Activated CD4-positive, alpha-beta T cell treated with anti-CD3 and anti-CD28 coated beads, Interleukin-2, amount 50 U/mL, for 16 hours (primary cell): ENCODE results near the gene GIMD1.

Experiments used
- DNase-seq: peaks from one replicate; pipeline ENCODE4 v3.0.0-alpha.2; 2020

Gene GIMD1

DNA sequence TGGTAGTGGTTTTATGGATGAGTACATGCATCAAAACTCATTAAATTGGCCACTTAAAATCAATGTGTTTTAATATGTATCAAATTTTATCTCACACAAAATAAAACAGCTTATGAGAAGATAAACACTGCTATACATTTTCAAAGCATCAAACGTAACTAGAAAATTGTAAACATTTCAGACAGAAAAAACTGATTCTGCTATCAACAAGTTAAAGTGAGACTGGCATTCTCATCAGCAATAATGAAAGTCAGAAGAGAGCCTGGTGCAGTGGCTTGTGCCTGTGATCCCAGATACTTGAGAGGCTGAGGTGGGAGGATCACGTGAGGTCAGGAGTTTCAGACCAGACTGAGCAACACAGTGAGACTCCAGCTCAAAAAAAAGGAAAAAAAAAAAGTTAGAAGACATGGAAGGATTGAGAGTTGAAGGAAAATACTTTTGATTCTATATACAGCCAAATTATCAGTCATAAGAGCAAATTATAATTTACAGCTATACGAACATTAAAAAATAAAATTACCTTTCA is 55.5 kb downstream of the GIMD1 start:
- no peak for DNase-seq

GRCh38 chr4:106312377-106312776 is 56.2 kb downstream of the GIMD1 start:
- DNase-seq: no peak
